ENCODE measurements around the gene C10orf120.

DNA sequence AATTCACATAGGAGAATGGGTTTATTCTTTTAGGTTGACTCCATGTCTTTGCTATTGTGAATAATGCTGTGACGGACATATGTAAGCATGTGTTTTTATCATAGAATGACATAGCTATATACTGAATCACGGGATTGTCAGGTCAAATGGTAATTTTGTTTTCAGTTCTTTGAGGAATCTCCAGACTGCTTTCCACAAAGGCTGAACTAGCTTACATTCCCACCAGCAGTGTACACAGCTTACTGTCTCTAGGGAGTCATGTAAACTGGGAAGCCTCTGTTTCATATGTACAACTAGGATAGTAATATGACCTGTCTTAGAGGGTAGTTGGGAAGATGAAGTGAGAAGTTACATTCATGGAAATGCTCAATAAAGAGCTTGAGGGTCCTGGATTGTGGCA lies 6.8 kb upstream of the C10orf120 start:
- TF ChIP-seq, protein P1, sequence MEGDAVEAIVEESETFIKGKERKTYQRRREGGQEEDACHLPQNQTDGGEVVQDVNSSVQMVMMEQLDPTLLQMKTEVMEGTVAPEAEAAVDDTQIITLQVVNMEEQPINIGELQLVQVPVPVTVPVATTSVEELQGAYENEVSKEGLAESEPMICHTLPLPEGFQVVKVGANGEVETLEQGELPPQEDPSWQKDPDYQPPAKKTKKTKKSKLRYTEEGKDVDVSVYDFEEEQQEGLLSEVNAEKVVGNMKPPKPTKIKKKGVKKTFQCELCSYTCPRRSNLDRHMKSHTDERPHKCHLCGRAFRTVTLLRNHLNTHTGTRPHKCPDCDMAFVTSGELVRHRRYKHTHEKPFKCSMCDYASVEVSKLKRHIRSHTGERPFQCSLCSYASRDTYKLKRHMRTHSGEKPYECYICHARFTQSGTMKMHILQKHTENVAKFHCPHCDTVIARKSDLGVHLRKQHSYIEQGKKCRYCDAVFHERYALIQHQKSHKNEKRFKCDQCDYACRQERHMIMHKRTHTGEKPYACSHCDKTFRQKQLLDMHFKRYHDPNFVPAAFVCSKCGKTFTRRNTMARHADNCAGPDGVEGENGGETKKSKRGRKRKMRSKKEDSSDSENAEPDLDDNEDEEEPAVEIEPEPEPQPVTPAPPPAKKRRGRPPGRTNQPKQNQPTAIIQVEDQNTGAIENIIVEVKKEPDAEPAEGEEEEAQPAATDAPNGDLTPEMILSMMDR (IDR thresholded peaks at IDR 0.05) = no peak
- TF ChIP-seq POLR2A (IDR thresholded peaks at IDR 0.05) (no peak), POLR2AphosphoS5 (IDR thresholded peaks at IDR 0.05) (no peak)
